Measurements from ENCODE around the gene MYL11. TPM values are rescaled to one million over a fixed set of nuclear protein-coding genes. Genes with fewer than 3 reads are reported as not detected.

The MYL11 gene
- total RNA-seq, 1 experiment from 2014 or later, result not detected

DNA sequence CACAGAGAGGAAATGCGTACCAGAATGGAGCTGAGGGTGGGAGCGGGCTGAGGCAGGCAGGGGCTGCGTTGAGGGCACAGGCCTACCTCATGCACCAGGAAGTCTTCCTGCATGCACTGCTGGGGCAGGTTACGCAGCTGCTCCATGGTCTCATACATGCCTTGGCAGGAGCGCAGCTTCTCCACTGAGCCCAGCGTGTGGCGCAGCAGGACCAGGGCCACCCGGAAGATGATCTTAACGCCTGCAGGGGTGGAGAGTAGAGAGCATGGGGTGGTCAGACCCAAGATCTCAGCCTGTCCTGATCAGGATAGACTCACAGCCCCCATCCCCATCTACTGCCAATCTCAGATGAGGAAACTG is 16.0 kb upstream of the MYL11 start:
- Histone ChIP-seq H3K36me3 (ENCODE audit: control insufficient read depth, insufficient read depth, low read length) (no peaks in the 10 kb centered on the region; the same call in 1 of the 2 replicates), H3K27me3 (ENCODE audit: control insufficient read depth, insufficient read depth, low read length) (no peaks in the 10 kb centered on the region), H3K4me3 (ENCODE audit: low read depth in 2 of 2, low read length in 2 of 2) (no peak overlapping the region), H3K27ac (ENCODE audit: low read length) (no peak overlapping the region), H3K9me3 (ENCODE audit: control insufficient read depth, insufficient read depth, low read depth, low read length) (no peaks in the 10 kb centered on the region), H3K4me1 (ENCODE audit: control insufficient read depth, insufficient read depth, low read length) (peaks cover 28% of the 10 kb centered on the region)
- DNase-seq (ENCODE audit: low read depth, low spot score) (no peak), ATAC-seq (no peak)
- intact Hi-C loops (cut with micrococcal nuclease; ENCODE audit: unreplicated experiment) (no loop called here), in situ Hi-C loops (cut with HindIII; ENCODE audit: low pct_unique_long_range_greater_than_20kb, low sequenced_read_pairs) (no loop called here)
- ChIA-PET POLR2A (no interaction called here), CTCF (interaction anchor here (1.1 kb wide), 1 partner anchor 51 kb away, joined by 3 read pairs; no protein-coding TSS in a partner anchor)
- TF ChIP-seq TCF7L2 (IDR thresholded peaks at IDR 0.05; ENCODE audit: low read depth, low read length), result no peak
- TF ChIP-seq POLR2AphosphoS5 (IDR thresholded peaks at IDR 0.05; ENCODE audit: low read depth, low read length), result no peak
- TF ChIP-seq CTCF (IDR thresholded peaks at IDR 0.05), result no peak
- TF ChIP-seq SIN3A (IDR thresholded peaks at IDR 0.05; ENCODE audit: borderline replicate concordance, insufficient read depth, low read depth, low read length), result no peak
- no peak for TF ChIP-seq REST (IDR thresholded peaks at IDR 0.05; ENCODE audit: insufficient read depth in 1 of 2, low read depth in 2 of 2, low read length in 1 of 2)
- no TSS peak for BruUV-seq (replicated peaks)

DNA sequence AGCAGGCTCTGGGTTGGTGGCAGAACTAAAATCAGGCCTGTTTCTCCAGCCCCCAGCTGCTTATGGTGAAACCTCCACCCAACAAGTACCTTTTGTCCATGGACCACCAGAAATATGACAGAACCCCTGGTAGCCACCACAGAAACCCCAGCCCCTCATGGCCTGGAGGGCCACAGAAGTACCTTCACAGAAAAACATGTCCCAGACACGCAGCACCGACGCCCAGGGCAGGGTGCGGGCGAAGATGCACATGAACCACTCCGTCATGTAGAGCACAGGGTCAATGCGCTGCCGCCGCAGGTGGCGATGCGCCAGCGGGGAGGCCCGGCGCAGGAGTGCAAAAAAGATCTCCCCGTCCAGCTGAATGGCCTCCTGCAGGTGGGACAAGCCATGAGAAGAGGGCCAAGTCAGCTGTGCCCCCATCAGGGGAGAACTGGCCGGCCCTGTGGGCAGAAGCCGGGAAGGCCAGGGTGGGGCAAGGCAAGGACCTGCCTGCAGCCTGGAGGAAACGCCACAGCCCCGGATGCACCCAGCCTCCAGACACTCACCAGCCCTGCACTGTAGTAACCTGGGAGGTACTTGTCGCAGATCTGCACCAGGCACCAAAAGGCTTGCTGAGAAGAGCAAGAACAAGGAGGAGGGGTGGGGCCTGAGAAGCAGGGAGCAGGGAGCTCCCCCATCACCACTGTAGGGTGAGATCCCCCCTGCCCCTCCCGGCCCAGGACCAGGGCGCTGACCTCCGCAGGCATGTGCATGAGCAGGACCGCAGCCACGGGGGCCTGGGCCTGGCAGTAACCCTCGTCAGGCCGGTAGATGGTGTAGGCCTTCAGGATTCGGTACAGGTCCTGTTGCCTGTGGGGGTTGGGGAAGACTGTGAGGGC is 15.4 kb upstream of the MYL11 start:
- POLR2A ChIA-PET, result no interaction called here
- peaks cover 21% of the 10 kb centered on the region for H3K4me1 ChIP-seq (ENCODE audit: control insufficient read depth, insufficient read depth, low read length)
- TF ChIP-seq REST (IDR thresholded peaks at IDR 0.05; ENCODE audit: insufficient read depth in 1 of 2, low read depth in 2 of 2, low read length in 1 of 2) (no peak), TCF7L2 (IDR thresholded peaks at IDR 0.05; ENCODE audit: low read depth, low read length) (no peak), POLR2AphosphoS5 (IDR thresholded peaks at IDR 0.05; ENCODE audit: low read depth, low read length) (no peak), SIN3A (IDR thresholded peaks at IDR 0.05; ENCODE audit: borderline replicate concordance, insufficient read depth, low read depth, low read length) (no peak), CTCF (IDR thresholded peaks at IDR 0.05) (no peak)
- intact Hi-C loops (cut with micrococcal nuclease; ENCODE audit: unreplicated experiment), result no loop called here
- CTCF ChIA-PET, result interaction anchor here (1.1 kb wide), 1 partner anchor 50 kb away, joined by 3 read pairs; no protein-coding TSS in a partner anchor
- H3K4me3 ChIP-seq (ENCODE audit: low read depth in 2 of 2, low read length in 2 of 2), result no peak overlapping the region
- in situ Hi-C loops (cut with HindIII; ENCODE audit: low pct_unique_long_range_greater_than_20kb, low sequenced_read_pairs), result no loop called here
- BruUV-seq (replicated peaks), result no TSS peak
- no peaks in the 10 kb centered on the region; the same call in 1 of the 2 replicates for H3K36me3 ChIP-seq (ENCODE audit: control insufficient read depth, insufficient read depth, low read length)
- no peak overlapping the region for H3K27ac ChIP-seq (ENCODE audit: low read length)
- DNase-seq (ENCODE audit: low read depth, low spot score) (no peak), ATAC-seq (no peak)
- H3K9me3 ChIP-seq (ENCODE audit: control insufficient read depth, insufficient read depth, low read depth, low read length), result no peaks in the 10 kb centered on the region
- no peaks in the 10 kb centered on the region for H3K27me3 ChIP-seq (ENCODE audit: control insufficient read depth, insufficient read depth, low read length)
